Ramos (cell line): ENCODE data around the gene FXYD2.
"Not testable (repeated sequence)": the region's sequence is repeated elsewhere in the genome, so short reads cannot be mapped to it uniquely, and the experiment has no call there.

Source experiments
- in situ Hi-C: fragments of 300-500 bp; cut with MboI; formaldehyde crosslinking; loops from one replicate; pipeline ENCODE4 v1.14.3; 2022; ENCODE audit warnings: low sequenced_read_pairs; ENCODE audit not compliant: unreplicated experiment

The FXYD2 gene

GRCh38 chr11:117823946-117824420, 561 bp downstream of the FXYD2 start:
- in situ Hi-C loops = no loop called here

GRCh38 chr11:117823294-117823945, 1.1 kb downstream of the FXYD2 start:
- in situ Hi-C loops = no loop called here

DNA sequence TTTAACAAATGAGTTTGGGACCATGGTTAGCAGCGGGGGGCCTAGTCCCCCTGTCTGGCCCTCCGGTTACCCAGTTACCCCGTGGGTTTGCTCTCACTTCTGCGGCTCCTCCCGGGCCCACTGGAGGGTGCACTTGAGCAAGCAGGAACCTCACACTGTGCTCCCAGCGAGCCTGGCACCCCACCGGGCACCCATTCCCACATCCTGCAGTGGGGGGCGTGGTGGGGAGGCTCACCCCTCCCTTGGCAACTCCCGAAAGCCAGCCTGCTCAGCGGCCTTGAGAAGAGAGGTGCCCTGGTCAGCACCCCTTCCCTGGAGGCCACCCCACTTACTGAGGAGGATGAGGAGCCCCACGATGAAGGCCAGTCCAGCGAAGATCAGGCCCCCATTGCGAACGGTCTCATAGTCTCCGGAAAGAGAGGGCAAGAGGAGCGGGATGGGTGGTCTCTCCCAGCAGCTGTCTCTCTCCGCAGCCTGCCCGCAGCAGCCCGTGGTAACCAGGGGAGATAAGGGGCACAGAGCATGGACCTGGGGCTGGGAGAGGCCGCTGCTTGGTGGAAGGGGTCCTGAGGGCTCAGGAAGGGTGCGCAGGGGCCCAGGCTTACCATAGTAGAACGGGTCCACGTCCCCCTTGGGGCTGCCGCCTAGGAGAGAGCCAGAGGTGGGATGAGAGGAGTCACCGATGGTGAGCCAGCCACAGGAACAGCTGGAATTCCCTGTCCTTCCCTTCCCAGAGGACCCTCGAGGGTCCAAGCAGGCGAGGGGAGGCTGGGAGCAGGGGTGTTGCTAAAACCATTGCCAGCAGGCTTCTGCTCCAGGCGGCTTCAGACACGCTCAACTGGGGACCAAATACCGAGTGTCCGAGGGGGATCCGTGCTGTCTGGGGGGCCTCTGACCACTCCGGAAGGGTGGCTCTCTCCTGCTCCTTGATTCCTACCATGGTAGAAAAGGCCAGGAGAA, 2.2 kb downstream of the FXYD2 start:
- in situ Hi-C loops = no loop called here

DNA sequence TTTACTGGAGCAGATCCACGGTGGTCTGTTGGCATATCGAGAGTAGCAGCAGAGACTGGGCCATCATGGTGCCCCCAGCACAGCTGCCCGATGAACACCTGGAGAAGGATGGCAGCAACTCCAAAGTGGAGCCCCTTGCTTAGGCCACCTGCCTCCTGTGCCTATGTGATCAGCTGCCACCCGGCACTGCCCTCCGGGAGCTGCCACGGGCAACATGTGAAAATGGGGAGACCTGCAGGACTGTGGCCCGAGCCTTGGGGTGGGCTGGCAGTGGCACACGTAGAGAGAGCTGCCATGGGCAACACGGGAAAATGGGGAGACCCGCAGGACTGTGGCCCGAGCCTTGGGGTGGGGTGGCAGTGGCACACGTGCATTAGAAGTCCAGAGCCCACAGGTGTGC, 3.1 kb downstream of the FXYD2 start:
- in situ Hi-C loops = no loop called here

- in situ Hi-C loops = no loop called here
These were observed 4.0 kb downstream of the FXYD2 start for GRCh38 chr11:117820516-117820915.

DNA sequence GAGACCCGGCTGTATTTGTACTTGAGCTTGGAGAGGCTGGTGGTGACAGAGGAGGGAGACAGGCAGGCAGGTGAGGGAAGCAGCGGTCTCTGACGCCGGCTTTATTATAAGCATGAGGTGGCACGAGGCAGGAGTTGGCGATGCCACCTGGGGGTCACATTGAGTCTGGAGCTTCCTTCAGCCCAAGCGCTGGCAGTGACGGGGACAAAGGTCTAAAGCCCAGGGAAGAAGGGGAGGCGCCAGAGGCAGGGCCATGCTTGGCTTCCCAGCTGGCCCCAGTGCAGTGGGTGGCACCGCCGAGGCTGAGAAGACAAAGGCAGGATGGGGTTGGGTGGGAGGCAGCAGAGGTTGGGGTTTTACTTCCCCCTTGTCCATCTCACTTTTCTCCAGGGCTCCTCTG, 4.5 kb downstream of the FXYD2 start:
- in situ Hi-C loops = no loop called here

GRCh38 chr11:117819096-117820040, 5.2 kb downstream of the FXYD2 start:
- in situ Hi-C loops = no loop called here

DNA sequence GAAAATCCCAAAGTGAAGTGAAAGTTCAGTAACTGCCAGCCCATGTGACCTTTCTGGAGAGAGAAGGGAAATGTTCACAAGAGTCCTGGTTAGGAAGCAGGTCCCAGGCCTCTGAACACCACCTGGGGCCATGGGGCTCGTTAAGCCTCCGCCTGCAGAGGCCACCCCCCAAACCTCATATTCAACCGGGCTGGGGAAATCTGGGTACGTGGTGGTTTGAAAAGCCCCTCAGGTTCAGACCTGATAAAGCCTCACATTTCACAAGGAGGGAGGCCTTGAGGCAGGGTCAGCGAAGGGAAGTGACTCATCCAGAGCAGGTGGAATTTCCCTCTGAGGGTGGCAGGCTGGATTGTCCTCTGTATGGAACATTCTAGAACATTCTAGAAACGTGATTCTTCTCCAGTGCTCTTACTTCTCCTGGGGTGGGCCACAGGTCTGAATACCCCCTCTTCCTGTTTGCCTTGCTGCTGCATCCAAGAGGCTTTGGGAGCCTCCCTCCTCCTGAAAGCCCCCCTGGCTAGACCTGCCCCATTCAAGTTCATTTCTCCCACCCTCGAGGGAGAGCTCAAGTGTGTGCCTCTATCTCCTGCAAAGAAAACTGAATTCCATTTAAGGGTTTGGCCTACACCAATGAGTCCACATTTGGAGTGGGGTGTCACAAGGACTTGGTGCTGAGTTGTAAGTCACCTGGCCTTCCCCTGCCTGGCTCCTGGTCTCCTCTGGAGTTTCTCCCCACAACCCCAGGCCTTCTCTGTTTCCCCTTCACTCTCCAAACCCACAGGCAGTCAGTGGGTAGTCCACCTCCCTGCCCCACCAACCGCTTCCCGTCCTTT, 6.3 kb downstream of the FXYD2 start:
- in situ Hi-C loops = no loop called here

DNA sequence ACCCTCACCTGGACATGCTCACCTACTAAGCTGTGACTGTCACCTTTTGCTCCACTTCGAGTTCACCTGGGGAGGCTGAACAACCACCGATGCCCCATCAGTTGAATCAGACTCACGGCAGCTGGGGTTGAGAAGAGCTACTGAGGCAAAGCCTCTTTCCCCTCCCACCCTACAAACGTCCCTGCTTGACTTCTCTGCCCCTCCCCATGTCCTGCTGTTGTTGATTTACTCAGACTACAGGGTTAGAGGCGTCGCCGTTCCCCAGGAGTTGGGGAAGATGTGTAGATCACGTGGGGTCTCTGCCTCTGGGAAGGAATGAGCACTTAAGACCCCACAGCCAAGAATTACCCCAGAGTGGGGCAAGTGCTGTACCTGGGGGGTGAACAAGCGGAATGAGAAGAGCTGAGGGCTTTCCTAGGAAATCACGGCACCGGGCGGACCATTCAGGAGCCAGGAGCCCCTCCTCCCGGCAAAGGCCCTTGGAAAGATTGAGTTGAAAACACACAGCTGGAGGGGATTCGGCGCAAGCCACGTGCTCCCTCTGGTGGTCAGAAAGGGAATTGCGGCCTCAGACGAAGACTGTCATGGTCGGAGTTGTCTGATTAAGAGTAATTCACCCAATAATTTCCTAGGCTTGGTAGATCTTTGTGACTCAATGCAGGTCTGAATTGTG, 7.0 kb downstream of the FXYD2 start:
- in situ Hi-C loops = no loop called here

DNA sequence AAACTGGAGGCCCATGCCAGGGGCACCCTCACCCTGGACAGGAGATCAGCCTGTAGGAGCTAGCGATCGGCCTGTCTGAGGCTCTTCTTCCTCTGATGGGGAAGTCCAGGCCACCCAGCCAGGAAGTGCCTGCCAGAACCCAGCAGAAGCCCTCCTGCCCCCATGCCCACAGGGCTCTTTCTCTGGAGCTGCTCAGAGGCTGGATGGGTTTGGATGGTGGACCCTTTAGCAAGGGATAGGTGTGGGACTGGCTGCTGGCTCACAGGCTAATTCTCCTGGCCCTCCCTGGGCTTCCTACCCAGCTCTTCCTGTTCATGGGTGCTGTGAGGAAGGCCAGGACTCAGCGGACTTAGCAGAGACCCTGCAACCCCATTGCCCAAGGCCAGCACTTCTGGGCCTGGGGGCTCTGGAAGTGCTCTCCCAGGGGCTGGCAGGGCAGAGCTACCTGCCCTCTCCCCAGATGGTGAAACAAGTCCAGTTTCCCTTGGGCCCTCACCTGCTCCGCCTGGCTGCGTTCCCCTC, 7.6 kb downstream of the FXYD2 start:
- in situ Hi-C loops = no loop called here

GRCh38 chr11:117816151-117816741, 8.3 kb downstream of the FXYD2 start:
- in situ Hi-C loops = no loop called here

DNA sequence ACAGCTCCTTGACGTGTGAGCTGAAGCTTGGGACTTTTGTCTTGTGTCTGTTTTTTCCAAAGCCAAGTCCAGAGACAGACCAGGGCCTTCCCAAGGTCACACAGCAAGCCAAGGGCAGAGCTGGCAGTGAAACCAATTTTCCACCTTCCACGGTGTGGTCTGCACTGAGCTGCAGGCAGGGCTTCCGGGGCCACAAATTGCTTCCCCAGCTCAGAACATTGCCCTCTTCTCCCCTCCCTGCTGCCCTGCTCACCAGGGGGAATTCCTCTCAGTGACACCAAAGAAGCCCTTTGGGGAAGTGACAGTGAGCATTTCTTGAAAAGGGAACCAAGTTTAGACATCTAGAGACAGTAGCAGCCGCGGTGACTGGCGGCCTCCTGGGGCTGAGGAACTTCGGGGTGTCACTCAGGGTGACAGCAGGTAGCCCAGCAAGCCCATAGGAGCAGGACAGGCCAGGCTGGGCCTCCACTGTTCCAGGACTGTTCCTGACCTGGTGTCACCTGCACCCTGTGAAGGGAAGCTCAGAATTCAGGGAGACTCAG, 9.2 kb downstream of the FXYD2 start:
- in situ Hi-C loops = no loop called here

- in situ Hi-C loops = no loop called here
These were observed 9.7 kb downstream of the FXYD2 start for GRCh38 chr11:117814766-117815261.

- in situ Hi-C loops = no loop called here
These were observed 10.3 kb downstream of the FXYD2 start for GRCh38 chr11:117814204-117814765.

- in situ Hi-C loops = not testable (repeated sequence)
These were observed 14.5 kb downstream of the FXYD2 start for GRCh38 chr11:117810056-117810451.

DNA sequence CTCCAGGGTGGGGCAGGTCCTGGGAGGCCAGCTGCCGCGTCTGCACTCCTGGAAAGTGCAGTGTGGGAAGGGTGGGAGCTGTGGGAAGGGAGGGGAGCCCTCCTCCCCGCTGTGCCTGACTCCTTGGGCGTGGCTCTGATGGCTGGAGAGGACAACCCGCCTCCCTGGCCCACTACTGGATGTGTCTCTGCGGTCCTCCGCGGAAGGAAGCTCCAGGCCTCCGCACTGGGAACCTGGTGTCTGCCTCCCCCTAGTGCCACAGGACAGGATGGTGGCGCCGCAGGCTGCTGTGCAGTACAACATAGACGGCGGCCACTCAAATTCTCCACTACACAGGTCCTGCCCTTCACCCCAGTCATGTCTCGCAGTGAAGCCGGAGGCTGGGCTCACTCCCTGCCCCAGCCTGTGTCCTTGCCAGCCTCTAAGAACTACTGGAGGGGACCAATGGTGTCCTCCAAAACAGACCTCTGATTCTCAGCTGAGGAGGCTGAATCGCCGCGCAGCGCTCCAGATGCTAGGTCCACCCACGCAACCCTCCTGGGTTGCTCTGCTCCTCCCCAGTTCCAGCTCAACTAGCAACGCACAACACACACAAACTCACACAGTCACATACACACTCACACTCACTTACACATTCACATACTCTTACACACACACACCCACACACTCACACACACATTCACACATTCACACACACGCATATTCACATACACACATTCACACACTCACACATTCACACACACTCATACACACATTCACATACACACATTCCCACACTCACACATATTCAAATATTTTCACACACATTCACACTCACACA, 15.1 kb downstream of the FXYD2 start:
- in situ Hi-C loops = no loop called here

GRCh38 chr11:117808784-117809183, 15.8 kb downstream of the FXYD2 start:
- in situ Hi-C loops = no loop called here
